Endothelial cell (in vitro differentiated cells): ENCODE measurements around the gene PLA2G4E. TPM values are rescaled to one million over a fixed set of nuclear protein-coding genes. Genes with fewer than 3 reads are reported as not detected.

Experiments
- DNase-seq: peaks from one replicate; pipeline ENCODE4 v3.0.0; 2021; ENCODE audit warnings: low spot score
- H3K27ac Mint-ChIP-seq: one replicate; pipeline ENCODE4 v1.8.0; 2021; ENCODE audit warnings: mixed read lengths, inconsistent platforms; ENCODE audit not compliant: unreplicated experiment
- H3K27me3 Mint-ChIP-seq: one replicate; pipeline ENCODE4 v1.8.0; 2021; ENCODE audit warnings: mild to moderate bottlenecking, moderate library complexity, mixed read lengths, inconsistent platforms; ENCODE audit not compliant: unreplicated experiment
- H3K36me3 Mint-ChIP-seq: one replicate; pipeline ENCODE4 v1.8.0; 2021; ENCODE audit warnings: mild to moderate bottlenecking, low read depth, mixed read lengths, inconsistent platforms; ENCODE audit not compliant: unreplicated experiment
- H3K4me1 Mint-ChIP-seq: one replicate; pipeline ENCODE4 v1.8.0; 2021; ENCODE audit warnings: mild to moderate bottlenecking, mixed read lengths, inconsistent platforms; ENCODE audit not compliant: unreplicated experiment
- H3K4me3 Mint-ChIP-seq: one replicate; pipeline ENCODE4 v1.8.0; 2021; ENCODE audit warnings: mild to moderate bottlenecking, mixed read lengths, inconsistent platforms; ENCODE audit not compliant: unreplicated experiment
- H3K9me3 Mint-ChIP-seq: one replicate; pipeline ENCODE4 v1.8.0; 2021; ENCODE audit warnings: mixed read lengths, inconsistent platforms; ENCODE audit not compliant: unreplicated experiment
- CTCF ChIP-seq: fragments of 200-600 bp; sonication (generic); IDR thresholded peaks from one replicate; pipeline ENCODE4 v1.5.0; 2021; ENCODE audit warnings: antibody characterized with exemption; ENCODE audit not compliant: unreplicated experiment
- total RNA-seq: library from RNA; stranded (reverse); fragmentation: NEBNext Ultra II Directional; extraction: Animal tissue kit (Norgen Biotek cat#: 25700); gene quantifications from one replicate; pipeline ENCODE4 v1.2.1, GENCODE V29; 2021; ENCODE audit not compliant: unreplicated experiment

The PLA2G4E gene
- total RNA-seq, 1 donor from 2014 or later = not detected

DNA sequence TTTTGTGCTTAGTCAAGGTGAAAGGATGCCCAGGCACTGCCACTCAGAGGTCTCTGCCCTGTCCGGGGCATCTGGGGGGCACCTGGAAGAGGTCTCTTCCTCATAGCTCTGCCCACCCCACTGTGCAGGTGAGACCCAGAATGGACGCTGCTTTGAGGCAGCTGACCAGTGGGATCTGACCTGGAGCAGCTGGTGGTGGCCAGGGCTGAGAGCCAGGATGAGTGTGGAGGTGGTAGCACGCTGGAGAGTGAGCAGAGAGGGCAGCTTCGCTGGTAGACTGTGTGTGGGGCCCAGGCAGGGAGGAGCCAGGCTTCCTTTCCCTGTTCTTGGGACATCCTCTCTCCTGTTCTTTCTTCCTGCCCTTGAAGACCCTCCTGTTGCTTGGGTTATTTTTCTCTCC lies 32.2 kb upstream of the PLA2G4E start:
- H3K27ac Mint-ChIP-seq = no peak overlapping the region
- H3K27me3 Mint-ChIP-seq = peaks cover 4% of the 10 kb centered on the region
- no peak for TF ChIP-seq CTCF
- no peak for DNase-seq
- H3K36me3 Mint-ChIP-seq = no peaks in the 10 kb centered on the region
- no peaks in the 10 kb centered on the region for H3K9me3 Mint-ChIP-seq
- peaks cover 18% of the 10 kb centered on the region for H3K4me1 Mint-ChIP-seq
- no peak overlapping the region for H3K4me3 Mint-ChIP-seq

DNA sequence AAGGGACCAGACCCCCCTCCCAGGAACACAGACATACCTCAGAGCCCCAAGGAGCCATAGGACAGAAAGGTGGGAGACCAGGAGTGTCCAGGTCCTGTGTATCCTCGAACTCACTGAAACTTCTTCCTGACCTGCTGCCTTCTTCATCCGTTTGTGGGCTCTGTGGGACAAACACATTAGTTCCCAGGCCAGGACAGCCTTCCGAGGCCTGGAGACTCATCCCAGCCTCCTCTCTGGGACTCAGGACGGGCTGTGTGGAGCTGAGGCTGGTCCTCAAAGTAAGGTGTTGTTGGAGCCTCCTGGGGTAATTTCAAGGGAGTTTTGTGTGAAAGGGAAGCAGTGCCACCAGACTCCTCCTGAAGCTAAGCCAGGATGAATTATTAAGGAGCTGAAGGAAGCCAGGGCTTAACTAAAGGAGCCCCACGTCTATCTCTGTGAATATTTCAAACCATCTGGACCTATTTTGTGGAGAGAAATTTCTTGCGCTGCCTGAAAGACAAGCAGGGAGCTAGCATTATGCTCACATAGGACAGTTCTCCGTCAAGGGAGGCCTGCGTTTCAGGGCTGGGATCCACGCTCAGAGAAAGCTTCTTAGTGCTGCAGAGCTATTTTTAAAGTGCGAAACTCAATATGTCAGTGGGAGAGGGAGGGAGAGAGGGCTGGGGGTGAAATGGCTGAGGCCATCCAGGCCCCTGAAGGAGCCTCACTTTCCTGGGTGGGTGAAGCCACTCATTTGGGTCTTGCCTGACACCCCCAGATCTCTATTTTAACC lies 29.8 kb upstream of the PLA2G4E start:
- no peaks in the 10 kb centered on the region for H3K9me3 Mint-ChIP-seq
- no peaks in the 10 kb centered on the region for H3K36me3 Mint-ChIP-seq
- H3K4me1 Mint-ChIP-seq = peaks cover 15% of the 10 kb centered on the region
- no peak overlapping the region for H3K4me3 Mint-ChIP-seq
- peaks cover 5% of the 10 kb centered on the region for H3K27me3 Mint-ChIP-seq
- no peak for DNase-seq
- TF ChIP-seq CTCF = no peak
- no peak overlapping the region for H3K27ac Mint-ChIP-seq

GRCh38 chr15:42048821-42049200 lies 28.0 kb upstream of the PLA2G4E start:
- no peak for TF ChIP-seq CTCF
- H3K27me3 Mint-ChIP-seq = peaks cover 7% of the 10 kb centered on the region
- no peak overlapping the region for H3K4me3 Mint-ChIP-seq
- no peak for DNase-seq
- H3K36me3 Mint-ChIP-seq = peaks cover 4% of the 10 kb centered on the region
- H3K9me3 Mint-ChIP-seq = no peaks in the 10 kb centered on the region
- H3K4me1 Mint-ChIP-seq = peaks cover 15% of the 10 kb centered on the region
- H3K27ac Mint-ChIP-seq = no peak overlapping the region

- H3K9me3 Mint-ChIP-seq = no peaks in the 10 kb centered on the region
- H3K4me3 Mint-ChIP-seq = no peak overlapping the region
- H3K36me3 Mint-ChIP-seq = peaks cover 5% of the 10 kb centered on the region
- peaks cover 7% of the 10 kb centered on the region for H3K27me3 Mint-ChIP-seq
- no peak for TF ChIP-seq CTCF
- DNase-seq = no peak
- H3K4me1 Mint-ChIP-seq = peaks cover 11% of the 10 kb centered on the region
- no peak overlapping the region for H3K27ac Mint-ChIP-seq
Observed at GRCh38 chr15:42048080-42048820, 27.4 kb upstream of the PLA2G4E start.

- H3K9me3 Mint-ChIP-seq = no peaks in the 10 kb centered on the region
- peaks cover 5% of the 10 kb centered on the region for H3K36me3 Mint-ChIP-seq
- H3K4me1 Mint-ChIP-seq = peaks cover 4% of the 10 kb centered on the region
- no peak for DNase-seq
- H3K27me3 Mint-ChIP-seq = peaks cover 10% of the 10 kb centered on the region
- no peak overlapping the region for H3K4me3 Mint-ChIP-seq
- no peak for TF ChIP-seq CTCF
- H3K27ac Mint-ChIP-seq = no peak overlapping the region
Observed at GRCh38 chr15:42046597-42046996, 25.8 kb upstream of the PLA2G4E start.
